ENCODE results near the gene PPP1R9B. TPM values are rescaled to one million over a fixed set of nuclear protein-coding genes. Genes with fewer than 3 reads are reported as not detected.

Gene PPP1R9B
- total and polyA plus RNA-seq, 2 donors (not counting 1 experiment from before 2014, with no cell fraction given) = 80.7 to 220 TPM

- no peaks in the 10 kb centered on the region for H3K9me3 Mint-ChIP-seq (ENCODE audit: insufficient read depth)
- no peak overlapping the region for H3K4me2 ChIP-seq (replicated peaks; ENCODE audit: low read depth, low read length, poor library complexity, severe bottlenecking)
- no peak overlapping the region for H2AFZ ChIP-seq (ENCODE audit: insufficient read depth, low read depth, low read length, poor library complexity, severe bottlenecking)
- ATAC-seq (ENCODE audit: low read depth) (no peak), DNase-seq (no peak)
- WGBS (ENCODE audit: insufficient coverage) = 94% methylated on average over 17 of the region's 17 CpGs
- H3K79me2 ChIP-seq (ENCODE audit: control insufficient read depth, insufficient read depth, low read length) = no peaks in the 10 kb centered on the region
- peaks cover 0 to 30% (median 13%) of the 10 kb centered on the region in 4 experiments for H3K27me3 ChIP-seq (replicated peaks in 1 of 4; ENCODE audit: control extremely low read depth in 1 of 4, control insufficient read depth in 3 of 4, insufficient read depth in 4 of 4, low read length in 3 of 4)
- H3K36me3 ChIP-seq (replicated peaks in 1 of 2; ENCODE audit: control extremely low read depth in 1 of 2, control insufficient read depth in 1 of 2, extremely low read depth in 1 of 2, insufficient read depth in 2 of 2, low read length in 1 of 2) = peaks cover 0 to 24% of the 10 kb centered on the region in 2 experiments
- H3K4me1 Mint-ChIP-seq = peaks cover 14% of the 10 kb centered on the region
- H3K4me3 Mint-ChIP-seq = no peak overlapping the region
- CTCF ChIA-PET = interaction anchor here (1.7 to 2.2 kb wide), 2 partner anchors 19 to 49 kb away, joined by 5 to 9 read pairs; no protein-coding TSS in a partner anchor
- peaks cover 9 to 19% of the 10 kb centered on the region in 2 donors for H3K4me1 ChIP-seq (ENCODE audit: control insufficient read depth in 2 of 2, insufficient read depth in 2 of 2, low read length in 2 of 2)
- POLR2A ChIA-PET = no interaction called here
- H3K4me3 ChIP-seq (ENCODE audit: control extremely low read depth in 1 of 5, extremely low read depth in 1 of 5, insufficient read depth in 1 of 5, low read depth in 2 of 5, low read length in 4 of 5) = no peak overlapping the region
- H3K27ac ChIP-seq (ENCODE audit: low read length in 2 of 2) = no peak overlapping the region
- TF ChIP-seq EZH2 (IDR thresholded peaks at IDR 0.05; ENCODE audit: borderline replicate concordance, insufficient read depth, low read depth, low read length, poor library complexity, severe bottlenecking) = no peak
- TF ChIP-seq CTCF (IDR thresholded peaks at IDR 0.05) = no peak
- intact Hi-C loops (cut with micrococcal nuclease) = no loop called here
- no peaks in the 10 kb centered on the region for H3K9me3 ChIP-seq (ENCODE audit: control extremely low read depth in 1 of 3, control insufficient read depth in 2 of 3, insufficient read depth in 1 of 3, low read length in 2 of 3)
- no peak overlapping the region for H3K27ac Mint-ChIP-seq
- no peaks in the 10 kb centered on the region for H4K20me1 ChIP-seq (ENCODE audit: control insufficient read depth, insufficient read depth, low read length, poor library complexity, severe bottlenecking)
- H3K9ac ChIP-seq (ENCODE audit: low read length) = no peak overlapping the region
- H3K27me3 Mint-ChIP-seq = peaks cover 29% of the 10 kb centered on the region
These were observed 37.8 kb downstream of the PPP1R9B start for GRCh38 chr17:50112694-50113093.

GRCh38 chr17:50111673-50112655 is 38.5 kb downstream of the PPP1R9B start:
- TF ChIP-seq EZH2 (IDR thresholded peaks at IDR 0.05; ENCODE audit: borderline replicate concordance, insufficient read depth, low read depth, low read length, poor library complexity, severe bottlenecking) (no peak), CTCF (IDR thresholded peaks at IDR 0.05) (no peak)
- Mint-ChIP-seq H3K4me1 (peaks cover 11% of the 10 kb centered on the region), H3K27ac (no peak overlapping the region), H3K27me3 (peaks cover 24% of the 10 kb centered on the region), H3K9me3 (ENCODE audit: insufficient read depth) (no peaks in the 10 kb centered on the region), H3K4me3 (no peak overlapping the region)
- Histone ChIP-seq H3K9ac (ENCODE audit: low read length) (no peak overlapping the region), H3K27me3 (replicated peaks in 1 of 4; ENCODE audit: control extremely low read depth in 1 of 4, control insufficient read depth in 3 of 4, insufficient read depth in 4 of 4, low read length in 3 of 4) (peaks cover 0 to 24% (median 12%) of the 10 kb centered on the region in 4 experiments), H3K36me3 (replicated peaks in 1 of 2; ENCODE audit: control extremely low read depth in 1 of 2, control insufficient read depth in 1 of 2, extremely low read depth in 1 of 2, insufficient read depth in 2 of 2, low read length in 1 of 2) (peaks cover 0 to 29% of the 10 kb centered on the region in 2 experiments), H2AFZ (ENCODE audit: insufficient read depth, low read depth, low read length, poor library complexity, severe bottlenecking) (no peak overlapping the region), H4K20me1 (ENCODE audit: control insufficient read depth, insufficient read depth, low read length, poor library complexity, severe bottlenecking) (no peaks in the 10 kb centered on the region), H3K4me2 (replicated peaks; ENCODE audit: low read depth, low read length, poor library complexity, severe bottlenecking) (no peak overlapping the region), H3K79me2 (ENCODE audit: control insufficient read depth, insufficient read depth, low read length) (no peaks in the 10 kb centered on the region), H3K4me1 (ENCODE audit: control insufficient read depth in 2 of 2, insufficient read depth in 2 of 2, low read length in 2 of 2) (peaks cover 4 to 14% of the 10 kb centered on the region in 2 donors), H3K4me3 (ENCODE audit: control extremely low read depth in 1 of 5, extremely low read depth in 1 of 5, insufficient read depth in 1 of 5, low read depth in 2 of 5, low read length in 4 of 5) (no peak overlapping the region), H3K27ac (ENCODE audit: low read length in 2 of 2) (no peak overlapping the region), H3K9me3 (ENCODE audit: control extremely low read depth in 1 of 3, control insufficient read depth in 2 of 3, insufficient read depth in 1 of 3, low read length in 2 of 3) (no peaks in the 10 kb centered on the region)
- no peak for DNase-seq
- 90% methylated on average over 12 of the region's 14 CpGs for WGBS (ENCODE audit: insufficient coverage)
- intact Hi-C loops (cut with micrococcal nuclease) = no loop called here
- ChIA-PET CTCF (interaction anchor here (1.7 to 2.2 kb wide), 2 partner anchors 18 to 50 kb away, joined by 5 to 9 read pairs; no protein-coding TSS in a partner anchor), POLR2A (no interaction called here)
- ATAC-seq (ENCODE audit: low read depth) = no peak
